ENCODE results near the gene SUFU. TPM values are rescaled to one million over a fixed set of nuclear protein-coding genes. Genes with fewer than 3 reads are reported as not detected.

SUFU gene
- total and polyA plus RNA-seq, 2 of the 8 experiments (the other 6 are each of a cell fraction or from before 2014, with no cell fraction given) = 7.0 to 10.8 TPM

DNA sequence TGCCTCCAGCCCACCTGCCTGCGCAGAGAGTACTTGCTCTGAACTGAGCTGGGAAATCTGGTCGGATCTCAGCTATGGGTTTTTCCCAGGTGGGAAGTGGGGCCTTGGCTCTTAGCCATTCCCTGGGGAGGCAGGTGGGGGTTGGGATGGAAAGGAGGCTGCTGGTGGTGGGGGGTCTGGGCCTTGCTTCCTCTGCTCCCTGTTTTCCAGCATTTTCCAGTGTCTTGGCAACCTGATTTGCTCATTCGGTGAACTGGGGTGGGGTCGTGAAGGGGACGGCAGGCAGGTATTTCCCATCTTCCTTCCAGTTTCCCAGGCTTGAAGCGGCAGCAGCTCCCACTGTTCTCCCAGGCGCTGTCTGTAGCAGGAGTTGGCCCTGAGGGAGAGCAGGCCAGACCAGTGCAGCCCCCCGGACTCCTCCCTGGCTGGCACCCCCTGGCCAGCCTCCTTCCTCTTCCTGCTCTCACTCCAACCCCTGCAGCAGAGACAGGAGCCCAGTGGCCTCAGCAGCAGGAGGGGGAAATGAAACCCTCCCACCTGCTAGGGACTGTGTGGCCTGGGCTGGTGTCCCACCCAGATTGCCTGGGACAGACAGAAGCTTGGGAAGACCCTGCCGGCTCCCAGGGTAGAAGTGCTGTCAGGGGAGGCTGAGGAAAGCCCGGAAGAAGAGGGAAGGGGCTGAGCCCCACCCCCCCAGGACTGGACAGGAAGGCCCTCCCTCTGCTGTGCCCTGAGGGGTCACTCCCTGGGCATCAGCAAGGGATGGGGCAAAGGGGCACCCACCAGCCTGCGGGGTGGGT is 147.1 kb downstream of the SUFU start:
- Histone ChIP-seq H3K23ac (ENCODE audit: insufficient read length) (no peak overlapping the region), H3K9ac (replicated peaks in 1 of 4; ENCODE audit: extremely low read depth in 1 of 4, low read depth in 3 of 4, low read length in 3 of 4) (no peak overlapping the region), H2AK5ac (ENCODE audit: low read depth, low read length) (peak overlapping the region; percentile 91; the same call in 1 of the 2 replicates), H3K79me1 (ENCODE audit: low read depth, low read length) (peaks cover 35% of the 10 kb centered on the region), H3K56ac (replicated peaks; ENCODE audit: insufficient read length, low read depth, low read length) (no peak overlapping the region), H3K27ac (ENCODE audit: low read depth, low read length) (peak overlapping the region; percentile 10; the same call in 1 of the 2 replicates), H2BK15ac (ENCODE audit: low read length) (peak overlapping the region; percentile 72; the same call in 1 of the 2 replicates), H3K23me2 (ENCODE audit: low read depth, low read length) (peaks cover 8% of the 10 kb centered on the region; the same call in 1 of the 2 replicates), H3K9me3 (ENCODE audit: insufficient read depth in 2 of 2, low read depth in 1 of 2, low read length in 1 of 2) (no peaks in the 10 kb centered on the region), H2BK120ac (replicated peaks; ENCODE audit: low read depth, low read length) (no peak overlapping the region), H3K18ac (ENCODE audit: extremely low read depth, low read length) (peak overlapping the region; percentile 71; the same call in 1 of the 2 replicates), H4K20me1 (replicated peaks in 1 of 2; ENCODE audit: control insufficient read depth in 1 of 2, insufficient read depth in 2 of 2, low read length in 2 of 2) (peaks cover 20 to 26% of the 10 kb centered on the region in 2 experiments), H3K27me3 (replicated peaks in 1 of 4; ENCODE audit: control insufficient read depth in 3 of 4, extremely low read depth in 1 of 4, insufficient read depth in 3 of 4, low read length in 3 of 4) (no peaks in the 10 kb centered on the region), H2AFZ (ENCODE audit: low read length) (no peak overlapping the region), H3K4ac (replicated peaks; ENCODE audit: insufficient read length, low read depth, low read length) (no peak overlapping the region), H3K4me3 (ENCODE audit: extremely low read depth in 1 of 4, insufficient read depth in 2 of 4, low read depth in 3 of 4, low read length in 4 of 4) (no peak overlapping the region), H3K36me3 (ENCODE audit: control insufficient read depth in 2 of 4, insufficient read depth in 4 of 4, low read length in 3 of 4) (peaks cover 3 to 8% (median 8%) of the 10 kb centered on the region in 4 experiments; a peak in 5 of 8 replicates), H4K91ac (replicated peaks; ENCODE audit: insufficient read length, low read length) (peak overlapping the region; percentile 86), H2BK5ac (ENCODE audit: low read depth, low read length) (peak overlapping the region; percentile 84; the same call in 1 of the 2 replicates), H3K79me2 (ENCODE audit: control insufficient read depth in 1 of 2, insufficient read depth in 2 of 2, low read length in 2 of 2) (peaks cover 0 to 77% of the 10 kb centered on the region in 2 experiments; a peak in 2 of 4 replicates), H2BK20ac (ENCODE audit: low read length) (no peak overlapping the region; the same call in 1 of the 2 replicates), H3K14ac (ENCODE audit: insufficient read length) (no peak overlapping the region), H4K8ac (ENCODE audit: extremely low read depth, insufficient read depth, low read length) (no peak overlapping the region), H4K5ac (ENCODE audit: insufficient read length, low read depth, low read length) (no peak overlapping the region), H2BK12ac (ENCODE audit: low read depth, low read length) (peak overlapping the region; percentile 55; the same call in 1 of the 2 replicates), H3K4me2 (ENCODE audit: insufficient read depth in 1 of 2, low read depth in 2 of 2, low read length in 2 of 2) (peak overlapping the region; percentile 19 to 60; a peak in 1 of 4 replicates), H3K4me1 (replicated peaks in 1 of 4; ENCODE audit: control insufficient read depth in 3 of 4, insufficient read depth in 4 of 4, low read length in 3 of 4) (peaks cover 6 to 54% (median 43%) of the 10 kb centered on the region in 4 experiments)
- 80% methylated on average over 9 of the region's 11 CpGs; no CpG with 5 or more reads in 1 of the 2 experiments for WGBS, 2 experiments (ENCODE audit: extremely low coverage in 1 of 2, insufficient coverage in 1 of 2, insufficient read length in 1 of 2, insufficient replicate concordance in 2 of 2, low coverage in 1 of 2, low lambda C conversion rate in 2 of 2, missing lambda C conversion rate in 1 of 2)
- FAIRE-seq = no peak
- CTCF ChIA-PET (ENCODE audit: partially characterized antibody) = interaction anchor here (0.6 to 13.0 kb wide), 14 partner anchors 10 to 95 kb away, joined by 3 to 145 read pairs (median 5); no protein-coding TSS in a partner anchor
- no peak for DNase-seq (ENCODE audit: low read depth in 1 of 2, low spot score in 2 of 2)
- POLR2A ChIA-PET (ENCODE audit: partially characterized antibody) = interaction anchor here (1.1 to 5.1 kb wide), 6 partner anchors 9 to 64 kb away, joined by 3 to 39 read pairs (median 6); partner anchors contain the start of genes ARL3 and SFXN2
- TF ChIP-seq BRCA1 (IDR thresholded peaks at IDR 0.05; ENCODE audit: low read depth, low read length) (no peak), USF2 (IDR thresholded peaks at IDR 0.05; ENCODE audit: low read length) (no peak), CTBP2 (IDR thresholded peaks at IDR 0.05; ENCODE audit: borderline replicate concordance, insufficient read depth, insufficient read length, low read length) (no peak), BCL11A (IDR thresholded peaks at IDR 0.05; ENCODE audit: low read depth in 2 of 2, low read length in 2 of 2) (no peak), BACH1 (IDR thresholded peaks at IDR 0.05; ENCODE audit: low read length) (no peak), EZH2 (IDR thresholded peaks at IDR 0.05; ENCODE audit: low read depth, low read length, severe bottlenecking) (no peak), TAF1 (IDR thresholded peaks at IDR 0.05; ENCODE audit: low read depth, low read length) (no peak), JUND (IDR thresholded peaks at IDR 0.05; ENCODE audit: low read length) (no peak), SP2 (IDR thresholded peaks at IDR 0.05; ENCODE audit: low read length) (no peak), CHD2 (IDR thresholded peaks at IDR 0.05; ENCODE audit: low read length) (no peak), POLR2AphosphoS5 (IDR thresholded peaks at IDR 0.05; ENCODE audit: low read depth, low read length) (no peak)

All from H1 (cell line).